H9 (cell line): Measurements from ENCODE around the gene TENM4. TPM values are rescaled to one million over a fixed set of nuclear protein-coding genes. Genes with fewer than 3 reads are reported as not detected.

Experiments
- DNase-seq: peaks from one replicate; pipeline ENCODE4 v3.0.0-alpha.2; 2017
- H2AFZ ChIP-seq: one replicate; pipeline ENCODE4 v1.6.1; 2013; ENCODE audit warnings: mild to moderate bottlenecking, low read length, control low read depth, moderate library complexity
- H2AK5ac ChIP-seq: 2 replicates; pipeline ENCODE4 v1.6.1; 2013; ENCODE audit warnings: low read length, control low read depth, mixed read lengths; ENCODE audit not compliant: insufficient read length
- H2BK120ac ChIP-seq: one replicate; pipeline ENCODE4 v1.6.1; 2013; ENCODE audit warnings: low read depth, mild to moderate bottlenecking, low read length, control low read depth, inconsistent platforms; ENCODE audit not compliant: poor library complexity, severe bottlenecking
- H2BK12ac ChIP-seq: 2 replicates; pipeline ENCODE4 v1.6.1; 2013; ENCODE audit warnings: low read length, control low read depth, mixed read lengths, low read depth; ENCODE audit not compliant: insufficient read length
- H2BK15ac ChIP-seq: 2 replicates; pipeline ENCODE4 v1.6.1; 2013; ENCODE audit warnings: low read depth, low read length, control low read depth
- H2BK20ac ChIP-seq: one replicate; pipeline ENCODE4 v1.6.1; 2013; ENCODE audit warnings: low read depth, mild to moderate bottlenecking, low read length, control low read depth, inconsistent platforms; ENCODE audit not compliant: poor library complexity, severe bottlenecking
- H2BK5ac ChIP-seq: 2 replicates; pipeline ENCODE4 v1.6.1; 2013; ENCODE audit warnings: low read length, control low read depth, mixed read lengths; ENCODE audit not compliant: insufficient read length
- H3K14ac ChIP-seq: 2 replicates; pipeline ENCODE4 v1.6.1; 2013; ENCODE audit warnings: low read length, control low read depth; ENCODE audit not compliant: insufficient read depth
- H3K18ac ChIP-seq: 2 replicates; pipeline ENCODE4 v1.6.1; 2013; ENCODE audit warnings: low read depth, mild to moderate bottlenecking, mixed read lengths, low read length, control low read depth; ENCODE audit not compliant: insufficient read length
- H3K23ac ChIP-seq: 2 replicates; pipeline ENCODE4 v1.6.1; 2013; ENCODE audit warnings: low read length, control low read depth, mixed read lengths, low read depth; ENCODE audit not compliant: insufficient read length
- H3K23me2 ChIP-seq: 2 replicates; pipeline ENCODE4 v1.6.1; 2013; ENCODE audit warnings: low read depth, mild to moderate bottlenecking, mixed read lengths, low read length, control low read depth; ENCODE audit not compliant: insufficient read length, poor library complexity, severe bottlenecking
- H3K27ac ChIP-seq: 2 replicates; pipeline ENCODE4 v1.5.1; 2013; ENCODE audit warnings: low read length, control low read depth, mixed read lengths, low read depth; ENCODE audit not compliant: insufficient read length
- H3K27me3 ChIP-seq: 2 replicates; pipeline ENCODE4 v1.6.1; 2013; ENCODE audit warnings: low read length, control low read depth, inconsistent platforms; ENCODE audit not compliant: insufficient read depth
- H3K4ac ChIP-seq: 2 replicates; pipeline ENCODE4 v1.6.1; 2013; ENCODE audit warnings: low read depth, mild to moderate bottlenecking, control low read depth, inconsistent platforms, low read length, moderate library complexity
- H3K4me1 ChIP-seq: 2 replicates; pipeline ENCODE4 v1.6.1; 2013; ENCODE audit warnings: low read length, control low read depth, inconsistent platforms; ENCODE audit not compliant: insufficient read depth
- H3K4me2 ChIP-seq: 2 replicates; pipeline ENCODE4 v1.6.1; 2013; ENCODE audit warnings: low read length, control low read depth, mixed read lengths; ENCODE audit not compliant: insufficient read length, insufficient read depth
- H3K56ac ChIP-seq: 2 replicates; pipeline ENCODE4 v1.6.1; 2013; ENCODE audit warnings: low read depth, mild to moderate bottlenecking, mixed read lengths, low read length, control low read depth; ENCODE audit not compliant: insufficient read length
- H3K79me1 ChIP-seq: 2 replicates; pipeline ENCODE4 v1.6.1; 2013; ENCODE audit warnings: low read depth, mild to moderate bottlenecking, moderate library complexity, low read length, control low read depth, inconsistent platforms; ENCODE audit not compliant: insufficient read depth, poor library complexity, severe bottlenecking
- H3K79me2 ChIP-seq: 2 replicates; pipeline ENCODE4 v1.6.1; 2013; ENCODE audit warnings: low read length, control low read depth, inconsistent platforms; ENCODE audit not compliant: insufficient read depth
- H3K9ac ChIP-seq: 2 replicates; pipeline ENCODE4 v1.6.1; 2013; ENCODE audit warnings: low read length, control low read depth, mixed read lengths; ENCODE audit not compliant: insufficient read length; ENCODE audit errors: extremely low read depth
- H3K9me3 ChIP-seq: one replicate; pipeline ENCODE4 v1.6.1; 2013; ENCODE audit warnings: low read depth, low read length, inconsistent platforms; ENCODE audit not compliant: control insufficient read depth
- H3T11ph ChIP-seq: one replicate; pipeline ENCODE4 v1.6.1; 2013; ENCODE audit warnings: mild to moderate bottlenecking, low read length, control low read depth, inconsistent platforms
- H4K20me1 ChIP-seq: one replicate; pipeline ENCODE4 v1.6.1; 2013; ENCODE audit not compliant: control insufficient read depth, insufficient read length, insufficient read depth
- H4K5ac ChIP-seq: 2 replicates; pipeline ENCODE4 v1.6.1; 2013; ENCODE audit warnings: low read depth, mild to moderate bottlenecking, mixed read lengths, low read length, control low read depth; ENCODE audit not compliant: insufficient read length
- H4K8ac ChIP-seq: replicated peaks from 2 replicates; pipeline ENCODE4 v1.6.1; 2013; ENCODE audit warnings: low read length, control low read depth, mixed read lengths, low read depth; ENCODE audit not compliant: insufficient read length
- H4K91ac ChIP-seq: 2 replicates; pipeline ENCODE4 v1.6.1; 2013; ENCODE audit warnings: low read depth, mild to moderate bottlenecking, moderate library complexity, mixed read lengths, low read length, control low read depth; ENCODE audit not compliant: insufficient read length
- H3K27ac Mint-ChIP-seq, 3 experiments: 2 replicates in 2 of 3; 3 replicates in 1 of 3; pipeline ENCODE4 v1.8.0; 2020 to 2021; ENCODE audit warnings: mixed read lengths in 3 of 3, mild to moderate bottlenecking in 1 of 3, moderate library complexity in 1 of 3
- H3K27me3 Mint-ChIP-seq: 2 replicates; pipeline ENCODE4 v1.8.0; 2021; ENCODE audit warnings: low read depth, mild to moderate bottlenecking, moderate library complexity, mixed read lengths
- H3K36me3 Mint-ChIP-seq, 3 experiments: 2 replicates in 2 of 3; 3 replicates in 1 of 3; pipeline ENCODE4 v1.8.0; 2020 to 2021; ENCODE audit warnings: low read depth in 3 of 3, mixed read lengths in 3 of 3; ENCODE audit not compliant: insufficient read depth in 1 of 3
- H3K4me1 Mint-ChIP-seq, 2 experiments: 2 replicates each; pipeline ENCODE4 v1.8.0; 2020; ENCODE audit warnings: mixed read lengths in 2 of 2
- H3K4me3 Mint-ChIP-seq, 2 experiments: 2 replicates in 1 of 2; 3 replicates in 1 of 2; pipeline ENCODE4 v1.8.0; 2020 to 2021; ENCODE audit warnings: mild to moderate bottlenecking in 2 of 2, mixed read lengths in 2 of 2, moderate library complexity in 1 of 2
- H3K9me3 Mint-ChIP-seq, 2 experiments: 2 replicates in 1 of 2; 3 replicates in 1 of 2; pipeline ENCODE4 v1.8.0; 2020; ENCODE audit warnings: mild to moderate bottlenecking in 2 of 2, mixed read lengths in 2 of 2, moderate library complexity in 1 of 2
- WGBS: extraction: QIAGEN DNeasy Blood & Tissue Kit; methylation state at CpG from one replicate; pipeline ENCODE4 v1.1.7; 2013; ENCODE audit warnings: missing lambda C conversion rate, low lambda C conversion rate, mixed read lengths; ENCODE audit not compliant: insufficient read length; ENCODE audit errors: extremely low coverage; 5-methylcytosine and 5-hydroxymethylcytosine counted together
- total RNA-seq: library from RNA; stranded (reverse); gene quantifications from 2 replicates; pipeline ENCODE4 v1.2.1, GENCODE V29; 2021
- TF ChIP-seq, protein P1 (sequence below): fragments of 200-600 bp; sonication (generic); conservative IDR thresholded peaks from 3 replicates; pipeline ENCODE4 v1.8.0; 2021; ENCODE audit warnings: antibody characterized with exemption, mild to moderate bottlenecking

Gene TENM4
- total RNA-seq, 1 experiment from 2014 or later: 4.6 TPM

DNA sequence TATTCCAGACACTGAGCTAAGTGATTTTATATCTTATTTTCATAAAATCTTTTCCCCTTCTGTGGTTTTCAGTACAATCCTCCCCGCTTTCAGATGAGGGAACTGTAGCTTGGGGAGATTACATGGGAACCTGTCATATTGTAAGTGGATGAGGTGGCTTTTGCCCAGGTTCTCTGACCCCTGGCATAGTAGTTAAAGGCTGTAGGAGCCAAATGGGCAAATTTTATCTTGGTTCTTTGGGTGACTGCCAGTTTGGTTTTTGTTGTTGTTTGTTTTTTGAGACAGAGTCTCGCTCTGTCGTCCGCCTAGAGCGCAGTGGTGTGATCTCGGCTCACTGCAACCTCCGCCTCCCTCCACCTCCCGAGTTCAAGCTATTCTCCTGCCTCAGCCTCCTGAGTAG, 454.5 kb downstream of the TENM4 start:
- Histone ChIP-seq H4K5ac (no peak overlapping the region), H2BK120ac (no peak overlapping the region), H3K4ac (no peak overlapping the region), H3K9me3 (no peaks in the 10 kb centered on the region), H2AFZ (no peak overlapping the region), H3K14ac (no peak overlapping the region), H4K8ac (no peak overlapping the region), H3K27ac (no peak overlapping the region), H3K23ac (no peak overlapping the region), H3T11ph (no peak overlapping the region), H2BK20ac (no peak overlapping the region), H2AK5ac (no peak overlapping the region), H3K79me2 (no peaks in the 10 kb centered on the region), H3K79me1 (no peaks in the 10 kb centered on the region), H3K18ac (no peak overlapping the region), H4K91ac (no peak overlapping the region), H3K9ac (no peak overlapping the region), H2BK12ac (no peak overlapping the region), H3K4me1 (no peaks in the 10 kb centered on the region), H2BK15ac (no peak overlapping the region), H2BK5ac (no peak overlapping the region), H3K27me3 (no peaks in the 10 kb centered on the region), H4K20me1 (no peaks in the 10 kb centered on the region), H3K23me2 (no peaks in the 10 kb centered on the region), H3K56ac (no peak overlapping the region), H3K4me2 (no peak overlapping the region)
- Mint-ChIP-seq H3K4me1 (peaks cover 4 to 5% of the 10 kb centered on the region in 2 experiments), H3K9me3 (no peaks in the 10 kb centered on the region), H3K27me3 (no peaks in the 10 kb centered on the region; the same call in 1 of the 2 replicates), H3K27ac (no peak overlapping the region), H3K36me3 (no peaks in the 10 kb centered on the region), H3K4me3 (no peak overlapping the region)
- DNase-seq: no peak
- TF ChIP-seq, protein P1, sequence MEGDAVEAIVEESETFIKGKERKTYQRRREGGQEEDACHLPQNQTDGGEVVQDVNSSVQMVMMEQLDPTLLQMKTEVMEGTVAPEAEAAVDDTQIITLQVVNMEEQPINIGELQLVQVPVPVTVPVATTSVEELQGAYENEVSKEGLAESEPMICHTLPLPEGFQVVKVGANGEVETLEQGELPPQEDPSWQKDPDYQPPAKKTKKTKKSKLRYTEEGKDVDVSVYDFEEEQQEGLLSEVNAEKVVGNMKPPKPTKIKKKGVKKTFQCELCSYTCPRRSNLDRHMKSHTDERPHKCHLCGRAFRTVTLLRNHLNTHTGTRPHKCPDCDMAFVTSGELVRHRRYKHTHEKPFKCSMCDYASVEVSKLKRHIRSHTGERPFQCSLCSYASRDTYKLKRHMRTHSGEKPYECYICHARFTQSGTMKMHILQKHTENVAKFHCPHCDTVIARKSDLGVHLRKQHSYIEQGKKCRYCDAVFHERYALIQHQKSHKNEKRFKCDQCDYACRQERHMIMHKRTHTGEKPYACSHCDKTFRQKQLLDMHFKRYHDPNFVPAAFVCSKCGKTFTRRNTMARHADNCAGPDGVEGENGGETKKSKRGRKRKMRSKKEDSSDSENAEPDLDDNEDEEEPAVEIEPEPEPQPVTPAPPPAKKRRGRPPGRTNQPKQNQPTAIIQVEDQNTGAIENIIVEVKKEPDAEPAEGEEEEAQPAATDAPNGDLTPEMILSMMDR: no peak
- no CpG with 5 or more reads among the region's 8 CpGs for WGBS
